Tibial nerve (tissue), 4 donors: ENCODE results near the gene TMEM62.

Experiments used
- CTCF ChIP-seq, 5 experiments: fragments of 200-600 bp in 3 of 5; fragments of 450-650 bp in 2 of 5; sonication (generic) in 3 of 5; IDR thresholded peaks; one replicate each; pipeline ENCODE4 v1.5.1; 2016 to 2019; ENCODE audit warnings: antibody characterized with exemption in 5 of 5, mild to moderate bottlenecking in 3 of 5, moderate library complexity in 2 of 5
- EP300 ChIP-seq, 2 donors: sonication (generic); formaldehyde crosslinking; IDR thresholded peaks; one replicate each; pipeline ENCODE4 v1.6.1; 2017; ENCODE audit warnings: antibody characterized with exemption in 2 of 2, mild to moderate bottlenecking in 1 of 2
- POLR2A ChIP-seq, 2 donors: fragments of 450-650 bp; IDR thresholded peaks; one replicate each; pipeline ENCODE4 v1.6.1; 2017; ENCODE audit warnings: antibody characterized with exemption in 2 of 2, mild to moderate bottlenecking in 2 of 2, moderate library complexity in 2 of 2

GRCh38 chr15:43221422-43221821, 88.0 kb downstream of the TMEM62 start:
- no peak for TF ChIP-seq CTCF (IDR thresholded peaks at IDR 0.05)
- no peak for TF ChIP-seq POLR2A (IDR thresholded peaks at IDR 0.05)
- no peak for TF ChIP-seq EP300 (IDR thresholded peaks at IDR 0.05)
